Mesodermal cell (in vitro differentiated cells): ENCODE results near the gene DUSP6. TPM values are rescaled to one million over a fixed set of nuclear protein-coding genes. Genes with fewer than 3 reads are reported as not detected.

Experiments
- H3K27ac ChIP-seq: 2 replicates; pipeline ENCODE4 v1.7.0; 2013; ENCODE audit warnings: mild to moderate bottlenecking, low read depth, low read length, moderate library complexity; ENCODE audit not compliant: severe bottlenecking
- H3K36me3 ChIP-seq: 2 replicates; pipeline ENCODE4 v1.7.1; 2013; ENCODE audit warnings: mild to moderate bottlenecking, low read length, moderate library complexity; ENCODE audit not compliant: control insufficient read depth, insufficient read depth
- H3K4me1 ChIP-seq: one replicate; pipeline ENCODE4 v1.7.1; 2013; ENCODE audit warnings: mild to moderate bottlenecking, low read length; ENCODE audit not compliant: insufficient read depth, control insufficient read depth, poor library complexity, severe bottlenecking
- H3K4me3 ChIP-seq: 2 replicates; pipeline ENCODE4 v1.7.0; 2013; ENCODE audit warnings: low read length, control low read depth, mild to moderate bottlenecking; ENCODE audit not compliant: insufficient read depth, poor library complexity, severe bottlenecking; ENCODE audit errors: extremely low read depth
- H3K9me3 ChIP-seq: 2 replicates; pipeline ENCODE4 v1.7.1; 2013; ENCODE audit warnings: mild to moderate bottlenecking, low read length, moderate library complexity; ENCODE audit not compliant: control insufficient read depth
- WGBS, 2 experiments: methylation state at CpG; one replicate each; pipeline ENCODE4 v1.1.5; 2013; ENCODE audit warnings: missing lambda C conversion rate in 2 of 2; ENCODE audit not compliant: insufficient coverage in 2 of 2; 5-methylcytosine and 5-hydroxymethylcytosine counted together
- polyA plus RNA-seq, 2 experiments: library from polyadenylated mRNA; stranded (reverse); fragments of 50-300 nt; gene quantifications; one replicate each; pipeline ENCODE4 v1.2.3, GENCODE V29; 2013

DUSP6 gene
- 378 TPM for polyA plus RNA-seq (2013, experiment 1 of 2)
- polyA plus RNA-seq (2013, experiment 2 of 2): 304 TPM

DNA sequence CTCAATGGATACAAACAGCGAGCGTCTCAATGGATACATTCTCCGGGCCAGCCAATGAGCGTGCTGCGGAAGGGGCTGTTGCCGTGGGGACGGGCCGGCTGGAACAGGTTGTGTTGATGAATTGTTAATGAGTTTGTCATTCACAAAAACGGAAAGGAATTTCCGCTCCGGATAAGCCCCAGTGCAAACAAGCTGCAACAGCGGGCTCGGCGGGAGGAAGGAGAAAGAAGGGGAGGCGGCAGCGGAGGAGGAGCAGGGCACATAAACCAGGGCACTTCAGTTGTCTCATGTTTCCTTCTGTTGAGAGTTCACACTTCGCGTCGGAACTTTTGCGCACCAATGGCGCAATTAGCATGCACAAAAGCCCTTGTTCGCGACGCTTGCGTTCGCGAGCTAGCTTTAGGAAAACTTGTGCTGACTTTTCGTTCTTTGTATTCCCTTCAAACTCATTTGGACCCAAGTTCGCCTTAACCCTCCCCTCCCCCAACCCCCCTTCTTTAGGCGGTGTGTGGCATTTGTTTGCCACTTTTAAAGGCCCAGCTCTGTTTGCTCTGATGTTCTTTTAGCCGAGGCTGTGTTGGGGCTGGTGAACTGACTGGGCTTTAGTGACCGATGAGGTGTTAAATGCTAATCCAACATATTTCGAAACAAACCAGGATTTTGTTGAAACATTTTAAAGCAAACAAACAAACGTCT is at the start of gene DUSP6:
Gene DUSP6, minus strand, starts transcription at position 10 of the 696 bp plus-strand sequence. CDS start 462 bp downstream, outside the sequence.
- WGBS, 2 experiments: 0% methylated on average over 25 to 26 of the region's 34 CpGs
- H3K27ac ChIP-seq: peak within 1 kb of the TSS; percentile 99
- no peaks in the 10 kb centered on the region for H3K9me3 ChIP-seq
- H3K36me3 ChIP-seq: peaks cover 36% of the 10 kb centered on the region
- peak within 1 kb of the TSS; percentile 97 for H3K4me3 ChIP-seq
- peaks cover 22% of the 10 kb centered on the region for H3K4me1 ChIP-seq

DNA sequence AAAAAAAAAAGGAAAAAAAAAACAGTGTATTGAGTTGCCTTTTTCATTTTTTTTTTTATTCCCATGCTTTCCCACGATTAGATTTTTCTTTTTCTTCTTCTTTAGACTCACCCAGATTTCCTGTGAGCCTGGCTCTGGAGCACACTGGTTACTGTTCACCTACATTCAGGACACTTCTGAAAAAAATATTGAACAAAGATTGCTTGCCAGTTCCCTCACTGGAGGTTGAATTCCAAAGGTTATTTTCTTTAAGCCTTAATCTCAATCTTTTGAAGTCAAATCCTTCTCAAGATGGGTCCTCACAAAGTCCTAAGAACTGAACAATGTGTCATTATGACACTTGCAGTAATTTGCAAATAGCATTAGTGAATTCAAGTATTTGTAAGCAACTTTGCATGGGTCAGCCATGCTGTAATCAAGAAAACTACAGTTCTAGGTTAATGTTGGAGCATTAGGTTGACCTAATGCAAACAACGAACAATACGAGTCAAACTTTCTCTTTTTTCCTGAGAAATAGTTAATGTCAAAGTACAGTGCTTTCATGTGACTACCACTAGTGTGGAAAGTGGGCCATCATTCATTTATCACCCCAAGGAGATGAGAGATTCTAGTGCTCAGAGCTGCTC is 49.2 kb upstream of the DUSP6 start:
- Histone ChIP-seq H3K4me3 (no peak overlapping the region), H3K4me1 (peaks cover 6% of the 10 kb centered on the region), H3K36me3 (no peaks in the 10 kb centered on the region), H3K27ac (no peak overlapping the region), H3K9me3 (no peaks in the 10 kb centered on the region)
- WGBS, 2 experiments: 83 to 92% methylated on average over 2 of the region's 3 CpGs

DNA sequence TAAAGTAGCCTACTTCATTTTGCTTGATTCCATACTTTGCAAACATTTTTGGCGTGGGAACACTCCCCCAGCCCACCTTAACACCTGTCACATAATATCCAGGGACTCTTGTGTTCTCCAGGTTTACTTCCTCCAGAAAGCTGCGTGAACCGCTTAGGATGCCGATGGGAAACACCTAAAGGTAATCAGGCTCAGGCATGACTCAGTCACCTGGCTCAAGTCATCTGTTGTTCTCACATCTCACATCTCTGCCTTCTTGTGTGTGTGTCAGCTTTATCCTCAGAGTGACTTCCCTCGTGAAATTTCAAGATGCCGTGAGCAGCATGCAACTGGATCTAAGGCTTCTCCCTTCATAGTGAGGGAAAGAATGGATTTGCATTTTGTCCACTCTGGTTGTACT is 48.1 kb upstream of the DUSP6 start:
- Histone ChIP-seq H3K9me3 (no peaks in the 10 kb centered on the region), H3K27ac (no peak overlapping the region), H3K4me3 (no peak overlapping the region), H3K4me1 (no peaks in the 10 kb centered on the region), H3K36me3 (no peaks in the 10 kb centered on the region)
- WGBS, 2 experiments: 96 to 100% methylated on average over 4 to 6 of the region's 6 CpGs

- Histone ChIP-seq H3K36me3 (no peaks in the 10 kb centered on the region), H3K4me3 (no peak overlapping the region), H3K4me1 (peaks cover 12% of the 10 kb centered on the region), H3K27ac (no peak overlapping the region), H3K9me3 (no peaks in the 10 kb centered on the region)
- WGBS, 2 experiments: 82 to 84% methylated on average over 4 of the region's 4 CpGs
Observed at GRCh38 chr12:89395712-89396111, 43.4 kb upstream of the DUSP6 start.

DNA sequence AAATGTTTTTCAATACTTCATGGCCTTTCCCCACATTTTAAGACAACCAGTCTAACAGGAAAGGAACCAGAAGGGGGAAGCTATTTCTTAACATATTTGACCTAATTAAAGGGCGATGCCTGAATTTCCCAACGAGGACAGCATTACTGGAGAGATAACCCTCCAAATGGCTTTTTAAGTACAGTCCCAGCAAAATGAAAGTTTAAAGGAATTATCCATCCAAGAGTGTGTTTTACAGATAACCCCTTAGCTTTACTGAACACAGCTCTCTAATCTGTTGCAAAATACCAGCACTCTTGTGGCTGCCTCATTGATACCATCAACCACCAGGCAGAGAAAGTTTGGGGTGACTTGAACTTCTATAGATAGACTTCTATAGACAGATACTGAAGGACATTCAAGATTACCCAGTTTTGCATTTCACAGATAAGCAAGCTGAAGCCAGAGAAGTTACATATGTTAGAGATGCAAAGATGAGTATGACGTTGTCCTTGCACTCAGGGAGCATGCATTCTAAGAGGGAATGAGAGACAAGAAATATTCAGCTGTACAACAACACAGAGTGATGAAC is 41.3 kb upstream of the DUSP6 start:
- H3K27ac ChIP-seq: peak overlapping the region; percentile 65
- no peaks in the 10 kb centered on the region for H3K9me3 ChIP-seq
- 72 to 100% methylated on average over 1 to 2 of the region's 3 CpGs for WGBS, 2 experiments
- H3K4me3 ChIP-seq: no peak overlapping the region
- peaks cover 24% of the 10 kb centered on the region for H3K4me1 ChIP-seq
- H3K36me3 ChIP-seq: no peaks in the 10 kb centered on the region

GRCh38 chr12:89392391-89392790 is 40.1 kb upstream of the DUSP6 start:
- H3K4me1 ChIP-seq: peaks cover 24% of the 10 kb centered on the region
- no peaks in the 10 kb centered on the region for H3K36me3 ChIP-seq
- no peak overlapping the region for H3K27ac ChIP-seq
- 100% methylated on average over 1 of the region's 3 CpGs for WGBS, 2 experiments
- no peak overlapping the region for H3K4me3 ChIP-seq
- H3K9me3 ChIP-seq: no peaks in the 10 kb centered on the region

DNA sequence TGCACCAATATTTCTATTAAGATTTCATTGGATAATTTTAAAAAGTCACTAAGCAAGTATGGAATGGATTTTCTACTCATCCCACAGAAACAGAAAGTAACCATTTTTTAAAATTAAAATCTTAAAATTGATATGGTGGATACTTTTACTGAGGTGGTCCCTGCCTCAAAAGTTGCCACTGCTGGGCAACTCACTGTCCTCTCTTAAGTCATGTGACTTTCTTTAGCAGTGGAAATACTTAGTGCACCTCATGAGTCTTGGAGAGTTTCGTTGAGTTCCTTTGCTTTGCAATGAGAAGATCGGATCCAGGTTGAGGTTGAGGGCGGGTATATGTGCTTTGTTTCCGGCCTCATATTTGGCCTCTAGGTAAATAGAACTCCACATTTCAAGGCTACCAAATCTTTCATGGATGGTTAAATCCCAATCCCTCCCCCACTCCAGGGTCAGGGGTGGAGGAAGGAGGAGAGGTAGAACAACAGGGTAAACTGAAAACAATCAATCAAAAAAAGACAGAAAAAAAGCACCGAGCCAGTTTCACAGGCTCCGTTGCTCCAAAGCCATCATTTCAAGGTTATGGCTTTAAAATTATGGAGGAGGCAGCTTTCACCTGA is 39.5 kb upstream of the DUSP6 start:
- Histone ChIP-seq H3K9me3 (no peaks in the 10 kb centered on the region), H3K27ac (no peak overlapping the region), H3K4me1 (peaks cover 25% of the 10 kb centered on the region), H3K36me3 (no peaks in the 10 kb centered on the region), H3K4me3 (no peak overlapping the region)
- WGBS, 2 experiments: 91 to 100% methylated on average over 2 to 4 of the region's 6 CpGs

DNA sequence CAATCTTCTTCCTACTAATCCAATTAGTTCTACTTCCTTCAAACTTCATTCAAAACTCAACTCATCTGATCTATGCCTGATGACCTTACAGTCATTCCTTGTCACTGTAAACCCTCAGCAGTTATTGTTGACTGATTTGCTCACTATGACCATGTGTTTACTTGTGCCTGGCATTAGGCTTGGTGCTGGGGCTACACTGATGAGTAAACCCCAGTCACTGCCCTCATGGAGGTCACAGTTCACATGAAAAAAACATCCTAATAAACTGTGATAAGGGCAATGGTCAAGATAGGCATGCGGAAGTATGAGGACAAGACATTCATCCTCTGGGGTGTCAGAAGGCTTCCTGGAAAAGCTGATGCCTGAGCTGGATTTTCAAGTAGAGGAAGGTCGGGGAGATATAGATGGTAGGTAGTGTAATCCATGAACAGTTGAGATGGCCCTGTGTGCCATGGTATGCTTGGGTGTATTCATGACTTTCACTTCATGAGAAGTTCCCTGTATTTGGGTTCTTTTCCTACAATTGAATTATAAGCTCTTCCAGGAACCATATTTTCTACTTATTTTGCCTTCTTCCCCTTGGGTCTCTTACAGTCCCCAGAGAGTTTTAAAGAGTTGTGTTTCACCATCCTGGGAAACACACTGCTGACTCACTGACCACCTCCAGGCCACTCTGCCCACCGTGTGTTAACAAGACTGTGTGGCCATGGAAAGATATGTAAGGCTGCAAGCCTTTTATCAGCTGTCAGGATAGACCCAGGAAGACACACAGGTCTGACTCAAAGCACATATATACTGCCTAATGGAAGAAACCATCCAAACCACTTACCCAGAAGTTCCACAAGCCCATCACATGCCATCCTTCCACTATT is 38.7 kb upstream of the DUSP6 start:
- H3K9me3 ChIP-seq: no peaks in the 10 kb centered on the region
- H3K4me3 ChIP-seq: no peak overlapping the region
- no peaks in the 10 kb centered on the region for H3K36me3 ChIP-seq
- peak overlapping the region; percentile 55 for H3K27ac ChIP-seq
- 70 to 71% methylated on average over 2 to 3 of the region's 3 CpGs for WGBS, 2 experiments
- peaks cover 31% of the 10 kb centered on the region for H3K4me1 ChIP-seq

DNA sequence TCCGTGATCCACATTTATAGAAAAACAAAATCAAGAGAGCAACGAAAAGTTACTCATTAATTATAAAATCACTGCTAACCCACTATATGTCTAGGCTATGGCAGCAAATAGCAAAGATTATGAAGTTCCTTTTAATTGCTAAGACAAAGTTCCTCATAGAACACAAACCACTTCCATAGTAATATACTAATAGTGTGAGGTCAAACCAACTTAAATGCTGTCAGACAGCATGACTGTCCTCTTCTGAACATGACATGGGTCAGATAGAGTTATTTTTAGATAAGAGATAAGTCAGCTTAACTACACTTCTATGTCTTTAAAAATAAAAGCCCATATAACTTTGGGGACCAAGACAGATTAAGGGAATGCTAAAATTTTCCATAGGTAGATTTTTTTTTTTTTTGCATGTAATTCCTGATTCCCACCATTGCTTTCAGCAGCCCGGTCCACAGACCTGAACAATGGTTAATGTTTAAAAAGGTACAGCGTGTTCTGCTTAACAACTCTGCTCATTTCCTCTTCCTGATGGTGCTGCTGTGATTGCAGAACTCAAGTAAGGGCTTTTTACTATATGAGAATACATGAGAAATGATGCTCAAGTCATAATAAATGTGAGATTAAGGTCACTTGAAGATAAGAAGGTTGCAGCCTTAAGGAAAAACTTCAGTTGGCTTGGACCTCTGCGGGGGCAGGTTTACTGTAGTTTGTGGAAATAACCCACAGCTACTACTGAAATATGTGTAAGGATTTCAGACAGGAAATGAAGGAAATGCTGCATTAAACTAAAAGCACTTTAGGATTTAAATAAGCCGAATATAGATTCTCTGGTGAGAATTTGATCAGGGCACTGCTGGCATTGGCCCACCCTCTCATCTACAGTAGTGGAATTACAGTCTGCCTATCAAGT is 37.7 kb upstream of the DUSP6 start:
- no peaks in the 10 kb centered on the region for H3K9me3 ChIP-seq
- no peaks in the 10 kb centered on the region for H3K36me3 ChIP-seq
- WGBS, 2 experiments: 95 to 100% methylated on average over 1 to 4 of the region's 6 CpGs
- no peak overlapping the region for H3K4me3 ChIP-seq
- peaks cover 37% of the 10 kb centered on the region for H3K4me1 ChIP-seq
- H3K27ac ChIP-seq: peak overlapping the region; percentile 55
